DMS153 treated with DMSO at 0.1 percent for 48 hours (cell line): ENCODE measurements around the gene RTP2.
"Not testable (repeated sequence)": the region's sequence is repeated elsewhere in the genome, so short reads cannot be mapped to it uniquely, and the experiment has no call there.

Experiments used
- DNase-seq: peaks from one replicate; lab custom pipeline; 2025; ENCODE audit not compliant: unreplicated experiment; lab: John Stamatoyannopoulos, UW

The RTP2 gene

DNA sequence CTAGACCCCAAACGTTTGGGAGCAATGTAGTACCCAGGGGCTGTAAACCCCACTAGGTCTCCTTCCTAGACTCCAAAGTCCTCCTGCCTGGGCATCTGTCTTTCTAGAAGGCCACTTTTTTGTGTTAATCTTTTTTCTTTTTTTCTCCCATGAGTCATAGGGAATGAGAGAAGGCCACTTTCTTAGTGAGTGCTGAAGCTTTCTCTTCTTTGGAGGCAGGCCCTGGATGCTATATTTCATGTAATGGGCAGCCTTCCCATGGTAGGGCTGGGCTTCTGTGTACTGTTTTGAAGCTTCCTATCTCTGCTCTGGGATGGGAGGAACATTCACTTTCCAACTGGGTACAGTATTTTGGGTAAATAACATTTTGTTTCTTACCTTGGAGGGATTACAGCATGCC, 15.2 kb upstream of the RTP2 start:
- no peak for DNase-seq

DNA sequence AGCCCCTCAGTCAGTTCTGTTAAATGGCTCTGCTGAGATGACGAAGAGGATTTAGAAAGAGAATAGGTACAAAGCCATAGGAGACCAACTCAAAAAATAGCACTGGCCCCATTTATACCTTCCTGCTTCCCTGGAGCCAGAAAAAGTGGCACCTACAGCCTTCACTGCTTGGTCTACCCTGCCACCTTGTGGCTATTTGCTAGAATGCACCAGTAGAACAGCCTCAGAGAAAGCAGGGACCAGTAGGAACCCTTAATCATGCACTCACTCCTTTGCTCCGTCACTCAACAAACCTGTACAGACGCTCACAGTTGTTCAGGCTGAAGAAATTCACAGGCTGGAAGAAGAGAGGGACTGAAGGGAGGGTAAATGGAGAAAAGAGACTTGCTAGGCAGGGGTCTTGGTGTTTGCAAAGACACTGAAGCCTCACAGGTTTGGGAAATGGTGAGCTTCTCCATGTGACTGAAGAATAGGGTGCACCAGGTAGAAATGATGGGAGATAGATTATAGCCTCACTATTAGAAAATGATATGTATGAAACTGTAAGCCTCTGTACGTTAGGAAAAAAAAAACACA, 12.1 kb upstream of the RTP2 start:
- DNase-seq, result peak; percentile 32

DNA sequence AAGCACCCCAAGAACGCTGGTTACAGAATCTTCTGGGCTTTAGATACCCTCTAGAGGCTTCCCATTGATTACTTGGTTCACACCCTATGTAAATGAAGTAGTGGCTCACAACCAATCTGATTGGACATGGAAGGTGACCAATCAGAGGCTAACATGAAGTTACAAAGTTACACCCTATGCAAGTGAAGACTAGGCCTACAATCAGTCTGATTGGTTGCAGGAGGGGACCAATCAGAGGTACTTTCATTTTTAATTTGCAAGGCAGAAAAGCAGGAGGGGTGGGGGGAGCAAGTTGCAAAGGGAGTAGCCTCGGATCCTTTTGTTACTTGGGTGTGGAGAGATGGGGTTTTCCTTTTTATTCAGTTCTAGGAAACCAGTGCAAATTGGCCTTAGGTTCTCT, 11.1 kb upstream of the RTP2 start:
- no peak for DNase-seq

DNA sequence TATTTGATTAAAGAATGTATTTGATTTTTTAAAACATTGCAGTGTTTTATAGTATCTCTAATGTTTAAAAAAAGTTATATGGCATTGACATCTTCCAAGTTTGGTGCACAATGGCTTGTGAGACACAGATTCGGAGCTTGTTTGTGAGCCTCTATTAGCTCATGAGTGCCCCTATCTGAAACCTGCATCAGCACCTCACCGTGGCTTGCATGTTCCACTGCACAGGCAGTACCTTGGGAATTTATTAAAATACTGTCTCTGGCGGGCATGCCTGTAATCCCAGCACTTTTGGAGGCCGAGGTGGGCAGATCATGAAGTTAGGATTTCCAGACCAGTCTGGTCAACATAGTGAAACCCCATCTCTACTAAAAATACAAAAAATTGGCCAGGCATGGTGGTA, 6.8 kb upstream of the RTP2 start:
- no peak for DNase-seq

DNA sequence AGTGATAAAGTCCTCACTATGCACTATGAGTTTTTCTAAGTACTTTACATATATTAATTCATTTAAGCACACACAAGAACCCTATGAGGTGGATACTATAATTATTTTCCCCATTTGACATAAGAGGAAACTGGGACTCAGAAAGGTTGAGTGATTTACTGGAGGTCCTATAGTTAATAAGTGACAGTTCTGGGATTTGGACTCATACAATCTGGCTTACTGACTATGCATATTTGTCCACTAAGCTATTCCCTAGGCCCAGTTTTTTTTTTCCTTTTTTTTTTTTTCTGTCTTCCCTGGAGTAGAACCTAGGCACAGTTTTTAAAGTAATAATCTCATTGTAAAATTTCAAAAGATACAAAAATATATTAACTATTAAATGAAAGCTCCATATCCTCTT, 6.3 kb upstream of the RTP2 start:
- DNase-seq, result no peak

DNA sequence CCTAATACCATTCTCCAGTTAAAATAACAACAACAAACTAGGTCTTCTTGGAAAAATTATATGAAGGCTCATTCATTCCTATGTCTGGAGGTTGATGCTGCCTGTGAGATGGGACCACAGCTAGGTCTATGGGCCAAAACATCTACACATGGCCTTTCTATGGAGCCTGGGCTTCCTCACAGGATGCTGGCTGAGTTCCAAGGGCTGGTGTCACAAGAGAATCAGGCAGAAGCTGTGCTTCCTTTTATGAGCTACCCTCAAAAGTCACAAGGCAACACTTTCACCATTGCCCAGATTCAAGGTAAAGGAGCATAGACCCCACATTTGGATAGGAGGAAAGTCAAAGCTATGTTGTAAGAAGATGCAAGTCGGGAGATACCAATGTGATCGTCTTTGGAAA, 4.6 kb upstream of the RTP2 start:
- DNase-seq, result no peak

DNA sequence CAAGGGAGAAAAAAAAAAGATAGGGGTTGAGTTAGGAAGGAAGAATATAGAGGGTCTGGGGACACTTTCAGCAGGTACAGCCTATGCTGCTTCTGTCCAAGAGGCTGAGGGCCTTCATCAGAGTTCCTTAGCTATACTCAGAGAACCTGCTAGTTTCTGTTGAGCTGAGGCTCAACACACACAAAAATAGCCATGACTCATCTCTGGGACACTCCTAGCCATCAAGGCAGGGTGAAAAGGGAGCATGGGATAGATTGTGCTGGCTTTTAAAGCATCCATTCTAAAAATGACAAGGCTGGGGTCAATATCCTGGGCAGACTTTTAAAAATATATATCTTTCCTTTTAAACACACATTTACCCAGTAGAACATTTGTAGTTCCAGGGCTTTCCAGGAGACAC, 2.8 kb upstream of the RTP2 start:
- no peak for DNase-seq

DNA sequence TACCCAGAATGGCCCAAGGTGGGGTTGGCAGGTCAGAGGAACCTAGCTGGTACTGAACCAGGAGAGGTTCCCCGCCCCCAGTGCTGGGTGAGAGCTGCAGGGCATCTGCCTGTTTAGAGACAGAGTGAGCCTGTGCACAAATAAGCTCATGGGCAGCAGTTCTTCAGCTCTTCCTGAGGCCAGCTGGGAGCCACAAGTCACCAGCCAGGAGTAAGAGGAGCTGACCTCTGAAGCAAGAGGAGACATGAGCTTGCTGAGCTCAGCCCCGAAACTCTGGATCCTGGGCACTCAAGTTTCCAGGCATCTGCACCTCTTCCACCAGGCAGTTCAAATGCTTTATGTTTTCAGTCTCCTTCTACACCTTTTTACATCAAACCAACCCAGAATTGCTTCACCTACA, 2.1 kb downstream of the RTP2 start:
- no peak for DNase-seq

DNA sequence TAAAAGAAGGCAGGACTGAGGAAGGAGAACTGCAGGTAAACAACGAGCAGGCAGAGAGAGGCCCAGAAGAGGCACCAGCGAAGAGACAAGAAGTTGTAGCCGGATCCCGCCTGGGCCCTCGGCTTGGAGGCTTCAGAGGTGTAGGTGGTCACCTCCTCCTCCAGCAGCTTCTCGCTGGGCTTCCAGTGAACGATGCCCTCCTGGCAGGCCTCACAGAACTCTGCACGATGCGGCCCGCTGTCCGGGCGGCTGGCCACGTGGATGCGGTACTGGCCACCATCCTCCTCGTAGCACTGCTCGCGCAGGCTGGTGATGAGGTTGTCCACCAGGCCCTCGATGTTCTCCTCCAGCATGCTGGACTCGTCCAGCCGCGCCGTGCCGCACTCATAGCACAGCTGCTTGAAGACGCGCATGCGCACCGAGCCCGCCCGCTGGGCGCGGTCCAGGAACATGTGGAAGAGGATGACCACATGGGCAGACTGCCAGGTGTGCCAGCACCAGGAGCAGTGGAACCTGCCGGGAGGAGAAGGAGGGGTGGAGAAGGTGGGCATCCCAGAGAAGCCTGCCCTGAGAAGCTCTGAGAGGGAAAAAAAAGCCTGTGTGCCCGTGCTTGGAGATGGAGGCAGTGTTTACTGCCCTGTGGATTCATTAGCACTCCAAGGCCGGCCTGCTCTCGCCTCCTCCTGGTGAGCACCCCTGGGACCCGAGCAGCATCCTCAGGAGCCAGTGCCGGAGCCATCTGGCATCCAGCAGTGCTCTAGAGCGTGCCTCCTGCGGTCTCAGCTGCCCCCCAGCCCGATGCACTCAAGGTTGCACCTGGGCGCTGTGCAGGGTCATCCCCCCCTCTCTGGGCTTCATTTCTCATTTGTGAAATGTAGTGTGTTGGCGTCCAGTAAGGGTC, 3.6 kb downstream of the RTP2 start:
- DNase-seq, result no peak

DNA sequence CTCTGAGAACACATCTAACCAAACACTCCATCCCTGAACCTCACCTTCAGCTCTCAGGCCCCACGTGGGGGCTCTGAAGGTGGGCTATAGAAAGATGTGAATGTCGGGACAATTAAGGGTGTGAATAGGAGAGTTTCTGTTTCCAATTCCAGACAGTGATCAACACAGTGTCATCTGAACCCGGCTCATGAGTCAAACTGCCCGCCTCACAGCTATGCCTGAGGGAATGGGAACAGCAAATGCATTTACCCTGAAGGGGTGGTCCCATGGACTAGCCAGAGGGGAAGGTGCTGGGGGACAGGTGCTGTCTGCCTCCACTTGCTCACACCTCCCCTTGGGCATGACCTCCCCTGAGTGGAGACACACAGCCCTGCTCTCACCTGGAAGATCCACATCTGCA, 6.3 kb downstream of the RTP2 start:
- no peak for DNase-seq

DNA sequence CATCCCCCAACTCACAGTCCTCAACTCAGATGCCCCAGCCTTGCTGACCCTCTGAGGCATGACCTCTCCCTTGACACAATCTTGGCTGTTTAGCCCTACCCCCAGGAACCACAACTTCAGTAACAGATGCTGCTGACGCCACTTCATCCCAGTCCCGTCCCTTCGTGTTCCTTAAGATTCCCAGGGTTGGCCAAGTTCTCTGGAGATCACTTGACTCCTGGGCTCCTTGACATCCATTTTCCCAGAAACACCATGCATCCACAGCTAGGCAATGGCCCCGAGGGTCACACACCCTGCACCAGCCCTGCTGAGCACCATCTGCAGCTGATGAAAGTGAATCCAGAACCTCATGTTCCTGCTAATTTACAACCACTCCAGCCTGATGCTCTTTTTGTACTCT, 6.9 kb downstream of the RTP2 start:
- DNase-seq, result no peak

DNA sequence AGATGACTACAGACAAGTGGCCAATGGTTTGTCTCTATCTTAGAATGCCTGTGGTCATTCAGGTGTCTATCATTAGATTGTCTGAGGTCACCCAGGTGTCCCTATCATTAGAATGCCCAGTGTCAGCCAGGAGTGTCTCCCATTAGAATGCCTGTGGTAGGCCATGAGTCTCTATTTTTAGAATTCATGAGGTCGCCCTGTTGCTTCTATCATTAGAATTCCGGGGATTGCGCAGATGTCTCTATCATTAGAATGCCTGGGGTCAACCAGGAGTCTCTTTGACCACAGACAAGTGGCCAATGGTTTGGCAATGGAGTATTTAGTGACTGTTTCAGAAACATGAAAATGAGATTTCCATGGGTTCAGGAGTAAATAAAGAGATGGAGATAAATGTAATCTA, 7.6 kb downstream of the RTP2 start:
- no peak for DNase-seq

DNA sequence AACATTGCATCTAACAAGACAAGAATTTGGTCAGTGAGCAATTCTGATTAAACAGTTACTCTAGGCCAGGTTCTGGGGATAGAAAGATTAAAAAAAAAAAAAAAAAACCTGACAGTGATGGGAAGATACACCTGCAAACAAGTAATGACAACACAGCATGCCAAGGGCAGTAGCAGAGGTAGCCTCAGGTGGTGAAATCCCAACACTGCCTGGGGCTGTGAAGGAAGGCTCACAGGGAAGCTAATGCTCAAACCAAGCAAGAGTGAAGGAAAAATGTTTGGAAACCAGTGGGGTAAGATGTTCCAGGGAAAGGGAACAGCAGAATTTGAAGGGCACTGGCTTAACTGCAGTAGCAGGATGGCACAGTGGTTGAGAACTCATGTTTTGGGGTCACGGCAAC, 8.9 kb downstream of the RTP2 start:
- no peak for DNase-seq

DNA sequence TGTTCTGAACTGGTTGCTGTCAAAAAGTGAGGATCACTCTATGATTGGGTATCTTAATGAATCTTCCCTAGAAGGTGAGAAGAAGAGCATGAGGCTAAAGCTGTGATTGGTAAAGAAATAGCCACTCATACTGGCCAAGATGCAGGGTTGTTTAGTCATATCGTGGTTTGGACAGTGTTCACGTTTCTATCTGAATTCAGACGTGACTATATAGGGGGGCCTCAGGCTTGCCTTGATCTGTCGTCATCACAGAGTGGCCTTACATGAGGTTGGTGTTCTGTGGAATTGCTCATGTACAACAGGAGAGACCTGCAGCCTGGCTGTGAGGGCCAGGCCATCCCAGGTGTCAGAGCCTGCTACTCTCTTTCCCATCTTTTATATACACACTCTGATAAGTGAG, 12.4 kb downstream of the RTP2 start:
- no peak for DNase-seq

DNA sequence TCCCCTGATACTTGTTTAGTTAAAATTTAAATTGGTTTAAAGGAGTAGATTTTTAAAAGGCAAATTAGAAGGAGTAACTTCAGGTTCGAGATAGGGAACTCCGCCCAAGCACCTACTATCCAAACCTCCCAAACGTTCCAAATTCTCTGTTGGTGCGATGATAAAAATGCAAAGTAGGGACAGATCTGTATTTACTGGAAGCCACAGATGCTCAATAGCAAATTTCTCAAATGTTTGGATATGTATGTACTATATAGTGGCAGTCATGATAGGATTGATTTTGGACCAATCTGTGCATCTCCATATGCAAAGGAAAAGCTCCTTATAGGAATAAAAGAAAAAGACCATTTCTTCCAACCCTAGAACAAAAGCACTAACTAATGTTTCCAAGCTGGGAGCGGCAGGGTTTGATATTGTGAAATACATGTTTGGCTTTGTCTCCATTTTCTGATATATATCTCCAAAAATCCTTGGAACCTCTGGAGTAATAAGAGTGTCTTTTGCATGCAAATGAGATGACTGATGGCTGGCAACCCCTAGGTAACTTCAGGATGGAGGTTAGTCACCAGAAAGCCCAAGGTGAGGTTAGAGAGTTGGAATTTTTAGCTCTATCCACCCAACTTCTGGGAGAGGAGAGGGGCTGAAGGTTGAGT, 15.6 kb downstream of the RTP2 start:
- DNase-seq, result no peak

DNA sequence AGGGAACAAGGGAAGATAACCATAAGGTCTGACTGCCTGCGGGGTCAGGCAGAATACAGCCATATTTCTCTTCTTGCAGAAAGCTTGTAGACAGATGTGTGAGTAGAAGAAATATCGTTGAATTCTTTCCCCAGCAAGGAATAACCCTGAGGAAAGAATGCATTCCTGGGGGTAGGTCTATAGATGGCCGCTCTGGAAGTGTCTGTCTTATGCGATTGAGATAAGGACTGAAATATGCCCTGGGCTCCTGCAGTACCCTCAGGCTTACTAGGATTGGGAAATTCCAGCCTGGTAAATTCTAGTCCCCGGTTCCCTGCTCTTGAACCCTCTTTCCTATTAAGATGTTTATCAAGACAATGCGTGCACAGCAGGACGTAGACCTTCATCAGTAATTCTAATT, 16.4 kb downstream of the RTP2 start:
- DNase-seq, result no peak

DNA sequence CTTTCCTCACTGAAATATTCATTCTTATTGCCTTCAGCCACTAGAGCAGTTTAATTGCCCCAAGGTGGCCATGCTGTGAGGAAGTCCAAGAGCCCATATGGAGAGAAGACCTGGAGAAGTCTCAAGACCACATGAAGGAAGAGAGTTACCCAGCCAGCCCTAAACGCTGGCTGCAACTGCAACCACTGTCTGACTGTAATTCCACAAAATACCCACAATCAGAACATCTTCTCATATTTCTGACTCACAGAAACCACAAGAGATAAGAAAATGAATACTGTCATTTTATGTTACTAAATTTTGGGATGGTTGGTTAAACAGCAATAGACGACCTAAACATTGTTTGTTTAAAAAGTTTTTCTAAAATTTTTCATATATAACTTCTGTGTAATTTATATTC, 17.5 kb downstream of the RTP2 start:
- DNase-seq, result no peak

DNA sequence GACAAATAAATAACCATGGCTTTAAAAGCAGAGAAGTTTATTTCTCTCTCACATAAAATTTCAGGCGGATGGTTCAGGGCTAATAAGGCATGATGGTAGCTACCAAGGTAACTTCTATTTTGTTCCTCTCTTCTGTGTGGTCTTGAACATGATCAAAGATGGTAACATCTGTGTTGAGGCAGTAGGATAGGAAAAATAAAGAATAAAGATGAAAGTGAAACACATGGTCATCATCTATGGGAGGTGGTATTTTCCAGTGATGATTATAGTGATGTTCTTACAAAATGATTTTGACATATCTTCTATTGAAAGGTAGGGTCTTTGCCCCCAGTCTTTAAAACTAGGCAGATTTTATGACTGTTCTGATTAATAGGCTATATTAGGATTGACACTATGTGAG, 17.9 kb downstream of the RTP2 start:
- no peak for DNase-seq

DNA sequence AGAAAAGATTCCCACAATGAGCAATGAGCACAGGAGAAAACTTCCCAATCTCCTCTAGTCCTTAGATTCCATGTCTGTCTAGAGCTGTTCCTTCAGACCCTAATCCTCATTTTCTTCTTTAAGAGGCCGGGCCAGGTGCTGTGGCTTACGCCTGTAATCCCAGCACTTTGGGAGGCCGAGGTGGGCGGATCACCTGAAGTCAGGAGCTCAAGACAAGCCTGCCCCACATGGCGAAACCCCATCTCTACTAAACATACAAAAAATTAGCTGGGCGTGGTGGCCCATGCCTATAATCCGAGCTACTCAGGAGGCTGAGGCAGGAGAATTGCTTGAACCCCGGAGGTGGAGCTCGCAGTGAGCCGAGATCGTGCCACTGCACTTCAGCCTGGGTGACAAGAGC, 20.6 kb downstream of the RTP2 start:
- DNase-seq, result not testable (repeated sequence)

DNA sequence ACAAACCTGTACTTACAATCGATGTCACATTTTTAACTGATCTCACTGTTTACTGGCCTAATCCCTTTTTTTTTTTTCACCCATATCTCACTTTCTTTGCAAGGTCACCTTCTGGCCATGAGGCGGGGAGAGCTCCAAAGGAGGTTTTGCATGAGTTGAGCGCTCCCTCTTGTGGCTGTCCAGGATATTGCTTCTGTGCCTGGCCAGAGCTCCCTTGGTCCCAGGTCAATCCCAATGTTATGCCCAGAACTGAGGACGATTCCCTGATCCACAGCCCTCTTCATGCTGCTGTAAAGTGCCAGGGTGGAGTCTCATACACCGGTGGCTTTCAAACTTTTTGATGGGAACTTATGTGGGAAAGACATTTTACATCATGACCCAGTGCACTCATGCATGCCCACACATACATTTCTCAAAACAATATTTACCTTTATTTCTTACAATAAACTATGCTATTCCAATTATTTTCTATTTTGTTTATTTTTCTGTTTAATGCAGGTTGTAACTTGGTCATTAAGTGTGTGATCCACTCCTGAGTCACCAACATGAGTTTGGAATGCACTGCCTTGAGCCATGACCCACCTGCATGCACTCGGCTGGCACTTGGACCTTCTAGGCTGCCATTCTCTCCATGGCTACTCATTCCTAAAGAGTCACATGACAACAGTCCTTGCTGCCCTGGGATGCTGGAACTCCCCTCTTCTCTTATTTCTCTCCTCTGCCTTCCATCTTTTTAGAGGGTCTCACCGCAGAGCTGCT, 22.5 kb downstream of the RTP2 start:
- peak; percentile 79 for DNase-seq

DNA sequence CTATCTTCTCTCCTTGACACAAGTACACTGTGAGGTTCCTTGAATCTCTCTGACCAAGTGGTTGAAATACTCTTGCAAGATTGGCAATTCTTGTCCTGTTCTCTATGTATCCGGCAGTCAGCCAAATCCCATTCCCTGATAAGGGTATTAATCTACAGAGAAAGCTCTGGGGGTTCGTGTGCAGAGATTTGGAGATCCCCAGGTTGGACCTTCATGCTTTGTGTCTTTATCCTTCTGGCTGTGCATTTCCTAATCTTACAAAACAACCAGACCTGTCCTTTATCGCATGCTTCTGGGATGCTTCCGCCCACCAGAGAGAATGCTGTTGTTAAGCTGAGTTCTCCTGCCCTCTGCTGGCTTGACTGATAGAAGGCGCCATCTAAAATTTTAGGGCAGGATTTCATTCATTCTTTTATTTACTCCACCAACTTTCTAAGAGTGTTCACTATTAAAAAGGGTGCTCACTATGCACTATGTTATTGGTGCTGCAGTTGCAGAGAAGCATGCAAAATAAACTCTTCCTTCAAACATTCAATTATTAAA, 23.6 kb downstream of the RTP2 start:
- peak; percentile 8 for DNase-seq
